Esophagus squamous epithelium (tissue), 5 donors: Measurements from ENCODE around the gene SLC3A2. TPM values are rescaled to one million over a fixed set of nuclear protein-coding genes. Genes with fewer than 3 reads are reported as not detected.
A peak's percentile ranks its signal among the peaks of the same experiment; 100 is the strongest.

Experiments
- DNase-seq: peaks from one replicate; lab custom pipeline; 2025; lab: John Stamatoyannopoulos, UW
- H3K27ac ChIP-seq, 4 donors: fragments of 200-600 bp; sonication (generic); one replicate each; pipeline ENCODE4 v1.5.1; 2016 to 2019; ENCODE audit warnings: mild to moderate bottlenecking in 1 of 4
- H3K27me3 ChIP-seq, 4 donors: fragments of 200-600 bp; sonication (generic); 1 replicate in 3 of 4; 2 replicates in 1 of 4; pipeline versions ENCODE4 v1.5.1 to v1.6.0; 2017 to 2021; ENCODE audit warnings: antibody characterized with exemption in 1 of 4
- H3K36me3 ChIP-seq, 3 donors: fragments of 200-600 bp; sonication (generic); one replicate each; pipeline ENCODE4 v1.5.1; 2016 to 2019
- H3K4me1 ChIP-seq, 3 donors: fragments of 200-600 bp; sonication (generic); one replicate each; pipeline ENCODE4 v1.5.1; 2017 to 2019
- H3K4me3 ChIP-seq, 4 donors: fragments of 200-600 bp; sonication (generic); 1 replicate in 3 of 4; 2 replicates in 1 of 4; pipeline ENCODE4 v1.5.1; 2016 to 2019; ENCODE audit warnings: mild to moderate bottlenecking in 2 of 4, moderate library complexity in 1 of 4
- H3K9me3 ChIP-seq, 3 donors: fragments of 200-600 bp; sonication (generic); one replicate each; pipeline ENCODE4 v1.5.1; 2016 to 2019
- CTCF ChIP-seq, 6 experiments: fragments of 450-650 bp in 4 of 6; fragments of 200-600 bp in 2 of 6; sonication (generic) in 2 of 6; IDR thresholded peaks; one replicate each; pipeline ENCODE4 v1.5.1; 2016 to 2019; ENCODE audit warnings: antibody characterized with exemption in 6 of 6, mild to moderate bottlenecking in 4 of 6, moderate library complexity in 4 of 6
- POLR2A ChIP-seq, 4 donors: fragments of 450-650 bp; IDR thresholded peaks; one replicate each; pipeline ENCODE4 v1.6.1; 2017; ENCODE audit warnings: antibody characterized with exemption in 4 of 4, mild to moderate bottlenecking in 4 of 4, moderate library complexity in 3 of 4
- WGBS, 2 donors: methylation state at CpG; one replicate each; pipeline ENCODE4 v1.1.5; 2018; 5-methylcytosine and 5-hydroxymethylcytosine counted together
- intact Hi-C: fragments of 100-400 bp; cut with DNase I; formaldehyde crosslinking; loops from one replicate; pipeline ENCODE4 v1.15.0; 2022
- total RNA-seq, 4 donors: library from RNA; depleted of rRNA; stranded (reverse); fragments of >200 nt; gene quantifications; one replicate each; pipeline ENCODE4 v1.1.0, GENCODE V29; 2016
- donor health status: DM: yes; HTN: yes; CAD: no.

Gene SLC3A2
- total RNA-seq, 4 donors from 2014 or later, result 132 to 373 (median 153) TPM

GRCh38 chr11:62922653-62923431 is 42.1 kb downstream of the SLC3A2 start:
- WGBS, 2 donors, result 19 to 39% methylated on average over 9 to 17 of the region's 24 CpGs
- no peak for DNase-seq
- Histone ChIP-seq H3K4me1 (peaks cover 9 to 57% (median 31%) of the 10 kb centered on the region in 3 donors), H3K27me3 (peaks cover 6 to 83% (median 32%) of the 10 kb centered on the region in 4 donors), H3K36me3 (no peaks in the 10 kb centered on the region), H3K27ac (no peak overlapping the region), H3K9me3 (no peaks in the 10 kb centered on the region), H3K4me3 (peak overlapping the region in 2 of 4 donors; percentile 24 to 39)
- peak in 2 of 6 experiments; percentile 13 to 28 for TF ChIP-seq CTCF (IDR thresholded peaks at IDR 0.05)
- no peak for TF ChIP-seq POLR2A (IDR thresholded peaks at IDR 0.05)
- intact Hi-C loops, result no loop called here

- WGBS, 2 donors, result 5 to 23% methylated on average over 18 to 20 of the region's 52 CpGs
- H3K9me3 ChIP-seq, result no peaks in the 10 kb centered on the region
- TF ChIP-seq CTCF (IDR thresholded peaks at IDR 0.05), result no peak
- no peak for TF ChIP-seq POLR2A (IDR thresholded peaks at IDR 0.05)
- intact Hi-C loops, result no loop called here
- H3K36me3 ChIP-seq, result no peaks in the 10 kb centered on the region
- peaks cover 9 to 57% (median 31%) of the 10 kb centered on the region in 3 donors for H3K4me1 ChIP-seq
- no peak for DNase-seq
- no peak overlapping the region for H3K27ac ChIP-seq
- peaks cover 6 to 93% (median 32%) of the 10 kb centered on the region in 4 donors for H3K27me3 ChIP-seq
- peak overlapping the region in 2 of 4 donors; percentile 24 to 39 for H3K4me3 ChIP-seq
Observed at GRCh38 chr11:62923601-62924411, 43.1 kb downstream of the SLC3A2 start.

GRCh38 chr11:62925308-62925707 is 44.6 kb downstream of the SLC3A2 start:
- TF ChIP-seq CTCF (IDR thresholded peaks at IDR 0.05) (no peak), POLR2A (IDR thresholded peaks at IDR 0.05) (no peak)
- WGBS, 2 donors, result 24 to 52% methylated on average over 9 to 14 of the region's 14 CpGs
- Histone ChIP-seq H3K4me1 (peaks cover 9 to 57% (median 31%) of the 10 kb centered on the region in 3 donors), H3K36me3 (no peaks in the 10 kb centered on the region), H3K9me3 (no peaks in the 10 kb centered on the region), H3K4me3 (peak overlapping the region in 1 of 4 donors; percentile 60), H3K27me3 (peaks cover 6 to 96% (median 32%) of the 10 kb centered on the region in 4 donors), H3K27ac (no peak overlapping the region)
- no peak for DNase-seq
- intact Hi-C loops, result no loop called here

GRCh38 chr11:62925745-62926679 is 45.3 kb downstream of the SLC3A2 start:
- H3K4me3 ChIP-seq, result peak overlapping the region in 3 of 4 donors; percentile 32 to 60 (median 39)

More at GRCh38 chr11:62925745-62926679, 45.3 kb downstream of the SLC3A2 start:
- WGBS, 2 donors, result 9% methylated on average over 9 to 32 of the region's 71 CpGs
- Histone ChIP-seq H3K27me3 (peaks cover 6 to 89% (median 32%) of the 10 kb centered on the region in 4 donors), H3K36me3 (no peaks in the 10 kb centered on the region), H3K9me3 (no peaks in the 10 kb centered on the region), H3K27ac (no peak overlapping the region), H3K4me1 (peaks cover 9 to 51% (median 31%) of the 10 kb centered on the region in 3 donors)
- TF ChIP-seq POLR2A (IDR thresholded peaks at IDR 0.05) (no peak), CTCF (IDR thresholded peaks at IDR 0.05) (no peak)
- intact Hi-C loops, result no loop called here
- no peak for DNase-seq
